Measurements from ENCODE around the gene NDC80. TPM values are rescaled to one million over a fixed set of nuclear protein-coding genes. Genes with fewer than 3 reads are reported as not detected.
A peak's percentile ranks its signal among the peaks of the same experiment; 100 is the strongest.

The NDC80 gene
- total RNA-seq, 1 donor from 2014 or later: 5.2 TPM

DNA sequence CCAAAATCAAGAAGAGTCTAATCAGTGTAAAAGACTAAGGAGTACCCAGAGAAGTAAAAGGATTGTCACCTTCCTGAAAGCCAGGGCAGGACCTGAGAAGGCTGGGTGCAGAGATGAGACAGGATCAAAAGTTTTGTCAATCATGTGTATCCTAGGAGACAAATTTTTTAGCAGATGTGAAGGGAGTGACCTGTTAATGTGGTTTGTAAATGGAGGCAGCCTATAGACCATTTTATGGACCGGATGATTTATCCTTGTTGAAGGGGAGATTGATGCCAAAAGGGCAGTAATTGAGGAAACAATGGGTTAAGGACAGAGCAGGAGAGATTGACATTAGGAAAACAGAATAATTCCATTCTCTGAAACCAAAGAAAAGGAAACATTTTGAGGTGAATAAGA, 813 bp downstream of the NDC80 start:
- DNase-seq (ENCODE audit: low read depth): no peak
- no peak for TF ChIP-seq CTCF (IDR thresholded peaks at IDR 0.05; ENCODE audit: insufficient read depth, low read length, poor library complexity, severe bottlenecking)
- Histone ChIP-seq H3K4me3 (ENCODE audit: low read depth, low read length) (peak overlapping the region; percentile 74), H3K36me3 (ENCODE audit: control insufficient read depth, insufficient read depth, low read length) (no peaks in the 10 kb centered on the region), H3K27me3 (ENCODE audit: control insufficient read depth, insufficient read depth, low read length) (no peaks in the 10 kb centered on the region)

DNA sequence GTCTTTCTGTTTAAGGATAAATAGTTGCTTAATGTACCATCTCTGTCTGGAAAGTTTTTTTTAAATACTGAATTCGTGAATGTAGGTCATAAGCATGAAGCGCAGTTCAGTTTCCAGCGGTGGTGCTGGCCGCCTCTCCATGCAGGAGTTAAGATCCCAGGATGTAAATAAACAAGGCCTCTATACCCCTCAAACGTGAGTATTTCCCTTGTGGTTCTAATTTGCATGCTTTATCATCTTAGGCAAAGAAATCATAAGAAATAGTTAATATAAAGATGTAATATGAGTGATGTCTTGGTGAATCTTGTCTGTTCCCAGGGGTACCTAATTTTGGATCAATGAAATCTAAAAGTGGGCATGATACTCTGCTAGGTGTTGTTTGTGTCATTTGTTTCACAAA, 1.5 kb downstream of the NDC80 start:
- Histone ChIP-seq H3K27me3 (ENCODE audit: control insufficient read depth, insufficient read depth, low read length) (no peaks in the 10 kb centered on the region), H3K36me3 (ENCODE audit: control insufficient read depth, insufficient read depth, low read length) (no peaks in the 10 kb centered on the region), H3K4me3 (ENCODE audit: low read depth, low read length) (peak overlapping the region; percentile 74)
- DNase-seq (ENCODE audit: low read depth): no peak
- no peak for TF ChIP-seq CTCF (IDR thresholded peaks at IDR 0.05; ENCODE audit: insufficient read depth, low read length, poor library complexity, severe bottlenecking)

DNA sequence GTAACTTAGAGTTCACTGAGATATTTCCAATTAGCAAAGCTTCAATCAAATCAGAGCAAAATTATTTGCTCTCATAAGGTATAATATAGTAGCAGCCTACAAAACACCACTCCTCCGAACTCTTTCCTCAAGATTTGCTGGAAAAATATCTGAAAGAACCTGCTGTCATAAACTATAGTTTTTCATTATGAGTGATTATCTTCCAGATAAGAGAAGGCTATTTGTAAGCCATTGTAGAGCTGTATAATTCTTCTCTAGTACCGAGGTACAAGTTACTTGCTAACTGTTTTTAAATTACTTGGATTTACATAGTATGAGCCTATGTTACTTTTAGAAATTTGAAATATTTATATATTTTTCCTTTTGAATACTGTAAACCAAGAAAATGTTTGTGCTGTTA, 2.1 kb downstream of the NDC80 start:
- no peak for DNase-seq (ENCODE audit: low read depth)
- peak overlapping the region; percentile 74 for H3K4me3 ChIP-seq (ENCODE audit: low read depth, low read length)
- TF ChIP-seq CTCF (IDR thresholded peaks at IDR 0.05; ENCODE audit: insufficient read depth, low read length, poor library complexity, severe bottlenecking): no peak
- H3K27me3 ChIP-seq (ENCODE audit: control insufficient read depth, insufficient read depth, low read length): no peaks in the 10 kb centered on the region
- no peaks in the 10 kb centered on the region for H3K36me3 ChIP-seq (ENCODE audit: control insufficient read depth, insufficient read depth, low read length)

DNA sequence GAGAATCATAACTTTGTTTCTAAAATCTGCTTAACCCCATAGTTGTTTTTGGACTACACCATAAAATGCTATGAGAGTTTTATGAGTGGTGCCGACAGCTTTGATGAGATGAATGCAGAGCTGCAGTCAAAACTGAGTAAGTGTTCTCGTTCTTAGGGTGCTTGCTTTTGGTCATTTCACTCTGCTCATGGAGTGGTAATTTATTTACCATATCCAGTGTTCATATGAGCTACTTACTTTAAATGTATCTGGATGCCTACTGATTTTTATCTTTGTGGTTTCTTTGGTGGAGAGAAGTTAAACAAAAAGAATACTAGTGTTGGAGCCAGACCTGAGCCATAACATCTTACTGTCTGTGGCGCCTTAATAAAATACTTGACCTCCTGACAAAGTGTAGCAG, 16.4 kb downstream of the NDC80 start:
- no peak for TF ChIP-seq CTCF (IDR thresholded peaks at IDR 0.05; ENCODE audit: insufficient read depth, low read length, poor library complexity, severe bottlenecking)
- no peak overlapping the region for H3K4me3 ChIP-seq (ENCODE audit: low read depth, low read length)
- H3K36me3 ChIP-seq (ENCODE audit: control insufficient read depth, insufficient read depth, low read length): no peaks in the 10 kb centered on the region
- no peaks in the 10 kb centered on the region for H3K27me3 ChIP-seq (ENCODE audit: control insufficient read depth, insufficient read depth, low read length)
- no peak for DNase-seq (ENCODE audit: low read depth)

GRCh38 chr18:2588666-2589344, 17.4 kb downstream of the NDC80 start:
- Histone ChIP-seq H3K4me3 (ENCODE audit: low read depth, low read length) (no peak overlapping the region), H3K36me3 (ENCODE audit: control insufficient read depth, insufficient read depth, low read length) (no peaks in the 10 kb centered on the region), H3K27me3 (ENCODE audit: control insufficient read depth, insufficient read depth, low read length) (no peaks in the 10 kb centered on the region)
- no peak for TF ChIP-seq CTCF (IDR thresholded peaks at IDR 0.05; ENCODE audit: insufficient read depth, low read length, poor library complexity, severe bottlenecking)
- no peak for DNase-seq (ENCODE audit: low read depth)
